Measurements from ENCODE around the gene PGM1. TPM values are rescaled to one million over a fixed set of nuclear protein-coding genes. Genes with fewer than 3 reads are reported as not detected.

The PGM1 gene
- total and polyA plus RNA-seq, 9 of the 15 experiments (the other 6 are each of a cell fraction or from before 2014, with no cell fraction given), result 0.03 to 0.31 (median 0.09) TPM; not detected in 5

GRCh38 chr1:63630666-63631065, 37.5 kb downstream of the PGM1 start:
- no peaks in the 10 kb centered on the region for H3K4me1 ChIP-seq (replicated peaks in 1 of 2; ENCODE audit: control insufficient read depth in 2 of 2, insufficient read depth in 2 of 2, low read length in 2 of 2)
- no peak overlapping the region for H3K9ac ChIP-seq (ENCODE audit: insufficient read depth in 1 of 2, low read depth in 2 of 2, low read length in 2 of 2)
- in situ Hi-C loops (cut with MboI), result no loop called here
- FAIRE-seq (no peak), ATAC-seq (no peak), DNase-seq (ENCODE audit: extremely low read depth in 1 of 4, low spot score in 3 of 4) (no peak)
- no peaks in the 10 kb centered on the region for H3K9me1 ChIP-seq (ENCODE audit: control insufficient read depth, insufficient read depth, low read length)
- ChIA-PET CTCF (ENCODE audit: low intra/inter-chr PET ratio) (no interaction called here), POLR2A (no interaction called here)
- no TSS peak for BruUV-seq (replicated peaks)
- no peaks in the 10 kb centered on the region for H3K79me2 ChIP-seq (ENCODE audit: control insufficient read depth, insufficient read depth, low read length)
- no peak for TF ChIP-seq HDAC2 (IDR thresholded peaks at IDR 0.05)
- no peak for TF ChIP-seq FOXM1 (IDR thresholded peaks at IDR 0.05; ENCODE audit: low read depth)
- no peak for TF ChIP-seq FOXM1 (CRISPR knock-in tag; IDR thresholded peaks at IDR 0.05; ENCODE audit: low read depth)
- TF ChIP-seq CEBPZ (IDR thresholded peaks at IDR 0.05; ENCODE audit: borderline replicate concordance, low read depth, low read length), result no peak
- TF ChIP-seq TAF15 (IDR thresholded peaks at IDR 0.05; ENCODE audit: low read depth, low read length), result no peak
- TF ChIP-seq MAX (CRISPR knock-in tag; IDR thresholded peaks at IDR 0.05), result no peak
- no peaks in the 10 kb centered on the region for H3K36me3 ChIP-seq (ENCODE audit: control insufficient read depth, insufficient read depth, low read length)
- H3K27ac ChIP-seq (ENCODE audit: extremely low read depth, low read depth, low read length), result no peak overlapping the region
- H4K20me1 ChIP-seq (replicated peaks; ENCODE audit: control insufficient read depth, insufficient read depth, low read length), result no peaks in the 10 kb centered on the region
- H3K9me3 ChIP-seq (replicated peaks; ENCODE audit: control insufficient read depth, insufficient read depth, low read depth, low read length), result no peaks in the 10 kb centered on the region
- WGBS (ENCODE audit: insufficient coverage, low coverage, missing lambda C conversion rate), result 6% methylated on average over 1 of the region's 1 CpG
- intact Hi-C loops (cut with micrococcal nuclease), result no loop called here
- no peak overlapping the region for H2AFZ ChIP-seq (ENCODE audit: low read depth, low read length)
- H3K4me2 ChIP-seq (ENCODE audit: insufficient read depth, low read length), result no peak overlapping the region
- H3K27me3 ChIP-seq (ENCODE audit: control insufficient read depth in 2 of 2, insufficient read depth in 2 of 2, low read length in 2 of 2), result peaks cover 0 to 5% of the 10 kb centered on the region in 2 experiments; a peak in 3 of 5 replicates
- H3K4me3 ChIP-seq, result no peak overlapping the region

Measured in K562 (cell line).